HepG2 (cell line): ENCODE measurements around the gene MS4A15. TPM values are rescaled to one million over a fixed set of nuclear protein-coding genes. Genes with fewer than 3 reads are reported as not detected.

ENCODE experiments used
- ATAC-seq: fragments of 200-7000 bp; cut with Tn5 transposase; 3 replicates; pipeline ENCODE4 v1.9.1; 2020; ENCODE audit warnings: mild to moderate bottlenecking, moderate library complexity
- BruUV-seq: library from RNA; stranded (reverse); fragments of 400-500 nt; replicated peaks from 2 replicates; lab custom pipeline; 2021; lab: Mats Ljungman, UMichigan
- CTCF ChIA-PET: fragments of 300-600 bp; formaldehyde crosslinking; extraction: SDS; loops from one replicate; lab custom pipeline; 2021; ENCODE audit warnings: low total read pairs, inconsistent platforms, low intra/inter-chr PET ratio; lab: Yijun Ruan, JAX
- POLR2A ChIA-PET: fragments of 350-600 bp; sonication (Branson Sonifier 250); formaldehyde crosslinking; loops from one replicate; lab custom pipeline; 2020; ENCODE audit warnings: antibody characterized with exemption, inconsistent platforms; lab: Yijun Ruan, JAX
- DNase-seq: peaks from one replicate; pipeline ENCODE4 v3.0.0-alpha.2; 2015; ENCODE audit warnings: low spot score
- FAIRE-seq: peaks from 3 replicates; lab custom pipeline; 2011; peaks lifted over from hg19 to GRCh38; lab: Jason Lieb, UNC
- H2AFZ ChIP-seq: one replicate; pipeline ENCODE4 v1.6.1; 2011; ENCODE audit warnings: low read length, inconsistent platforms
- H3K27ac ChIP-seq: fragments of 300-600 bp; 3 replicates; pipeline ENCODE4 v1.8.0; 2011; ENCODE audit warnings: mixed run types, mild to moderate bottlenecking, mixed read lengths, low read length, inconsistent platforms; ENCODE audit not compliant: insufficient read depth; ENCODE audit errors: extremely low read length
- H3K27me3 ChIP-seq, 2 experiments: fragments of 200-600 bp in 1 of 2; 2 replicates in 1 of 2; 3 replicates in 1 of 2; pipeline versions ENCODE4 v1.6.0 to v1.8.0; 2011; ENCODE audit warnings: low read length in 2 of 2, mild to moderate bottlenecking in 2 of 2, moderate library complexity in 2 of 2, inconsistent platforms in 1 of 2; ENCODE audit not compliant: insufficient read depth in 2 of 2, control insufficient read depth in 1 of 2
- H3K36me3 ChIP-seq, 2 experiments: fragments of 200-600 bp in 1 of 2; replicated peaks in 1 of 2; 2 replicates in 1 of 2; 3 replicates in 1 of 2; pipeline versions ENCODE4 v1.5.1 to v1.8.0; 2011; ENCODE audit warnings: low read length in 2 of 2, inconsistent platforms in 1 of 2; ENCODE audit not compliant: insufficient read depth in 2 of 2, control insufficient read depth in 1 of 2
- H3K4me1 ChIP-seq: 2 replicates; pipeline ENCODE4 v1.5.1; 2012; ENCODE audit warnings: low read length, inconsistent platforms; ENCODE audit not compliant: insufficient read depth
- H3K4me2 ChIP-seq: 2 replicates; pipeline ENCODE4 v1.6.0; 2011; ENCODE audit warnings: low read depth, low read length, inconsistent platforms
- H3K4me3 ChIP-seq, 3 experiments: fragments of 200-600 bp in 1 of 3; sonication (generic), shearing (Covaris generic) in 1 of 3; replicated peaks in 1 of 3; 2 replicates each; pipeline ENCODE4 v1.5.1; 2011 to 2016; ENCODE audit warnings: low read length in 3 of 3, inconsistent platforms in 2 of 3, low read depth in 2 of 3, mild to moderate bottlenecking in 2 of 3, control low read depth in 1 of 3, mixed read lengths in 1 of 3; ENCODE audit not compliant: insufficient read depth in 1 of 3
- H3K79me2 ChIP-seq: one replicate; pipeline ENCODE4 v1.6.1; 2011; ENCODE audit warnings: low read length, inconsistent platforms; ENCODE audit not compliant: insufficient read depth
- H3K9ac ChIP-seq: 2 replicates; pipeline ENCODE4 v1.6.0; 2011; ENCODE audit warnings: mild to moderate bottlenecking, low read depth, low read length, inconsistent platforms; ENCODE audit not compliant: insufficient read depth
- H3K9me3 ChIP-seq: 2 replicates; pipeline ENCODE4 v1.5.1; 2012; ENCODE audit warnings: mild to moderate bottlenecking, low read length
- H4K20me1 ChIP-seq: 2 replicates; pipeline ENCODE4 v1.6.0; 2011; ENCODE audit warnings: inconsistent platforms, mild to moderate bottlenecking, low read length, moderate library complexity; ENCODE audit not compliant: insufficient read depth
- ATF4 ChIP-seq, 2 experiments: fragments of 450-650 bp in 1 of 2; sonication (generic) in 1 of 2; formaldehyde crosslinking; IDR thresholded peaks; 2 replicates each; pipeline versions ENCODE4 v1.5.0 to v1.8.0; 2020 to 2022; ENCODE audit warnings: mild to moderate bottlenecking in 1 of 2, missing genetic modification reagents in 1 of 2
- CC2D1A ChIP-seq: sonication (generic); formaldehyde crosslinking; IDR thresholded peaks from 2 replicates; pipeline ENCODE4 v1.8.1; 2023; ENCODE audit warnings: mild to moderate bottlenecking, missing genetic modification reagents
- FOXK2 ChIP-seq: fragments of 450-650 bp; IDR thresholded peaks from 2 replicates; pipeline ENCODE4 v1.6.1; 2016
- HINFP ChIP-seq: sonication (generic); formaldehyde crosslinking; IDR thresholded peaks from 2 replicates; pipeline ENCODE4 v1.4.0; 2020; ENCODE audit warnings: low read depth, mild to moderate bottlenecking, missing genetic modification reagents
- SIN3A ChIP-seq: IDR thresholded peaks from 2 replicates; pipeline ENCODE4 v1.6.1; 2011; ENCODE audit warnings: low read depth, mild to moderate bottlenecking, control low read depth, low read length, borderline replicate concordance
- SRY ChIP-seq: sonication (generic); formaldehyde crosslinking; IDR thresholded peaks from 2 replicates; pipeline ENCODE4 v1.8.0; 2022; ENCODE audit warnings: mild to moderate bottlenecking, missing genetic modification reagents
- TAF1 ChIP-seq: sonication (generic); formaldehyde crosslinking; IDR thresholded peaks from 2 replicates; pipeline ENCODE4 v1.4.0; 2020; ENCODE audit warnings: missing genetic modification reagents
- ZNF510 ChIP-seq: sonication (generic); formaldehyde crosslinking; IDR thresholded peaks from 2 replicates; pipeline ENCODE4 v1.4.0; 2020; ENCODE audit warnings: low read depth, mild to moderate bottlenecking, missing genetic modification reagents
- ZNF564 ChIP-seq: sonication (generic); formaldehyde crosslinking; IDR thresholded peaks from 2 replicates; pipeline ENCODE4 v1.8.1; 2023; ENCODE audit warnings: mild to moderate bottlenecking, missing genetic modification reagents
- ZNF674 ChIP-seq: sonication (generic); formaldehyde crosslinking; IDR thresholded peaks from 2 replicates; pipeline ENCODE4 v1.5.0; 2020; ENCODE audit warnings: low read depth, mild to moderate bottlenecking, missing genetic modification reagents
- WGBS: methylation state at CpG from one replicate; pipeline ENCODE4 v1.1.6; 2017; ENCODE audit warnings: low lambda C conversion rate; 5-methylcytosine and 5-hydroxymethylcytosine counted together
- in situ Hi-C: cut with HindIII; loops from 2 replicates; pipeline ENCODE4 v1.10.0; 2017; ENCODE audit warnings: low pct_unique_long_range_greater_than_20kb; ENCODE audit not compliant: extremely low pct_ligation_motif_present
- intact Hi-C: fragments of 100-400 bp; cut with micrococcal nuclease; formaldehyde crosslinking; loops from one replicate; pipeline ENCODE4 v1.10.0; 2022; ENCODE audit not compliant: unreplicated experiment
- polyA plus RNA-seq, 8 experiments: library from polyadenylated mRNA; depleted of rRNA in 3 of 8; stranded (reverse) in 7 of 8; unstranded in 1 of 8; fragments of >200 nt; fragmentation: Illumina TruSeq in 4 of 8; extraction: Trizol in 4 of 8; gene quantifications; 2 replicates each; pipeline versions ENCODE4 v1.2.1 to v1.2.3, GENCODE V29; 2011 to 2016; ENCODE audit warnings: low read depth in 4 of 8, missing spikeins in 1 of 8, mixed read lengths in 1 of 8; ENCODE audit not compliant: insufficient read depth in 1 of 8
- total RNA-seq, 5 experiments: library from RNA; depleted of rRNA; stranded (reverse); fragments of >200 nt; fragmentation: Illumina TruSeq; extraction: Trizol; gene quantifications; 2 replicates each; pipeline ENCODE4 v1.2.3, GENCODE V29; 2016; ENCODE audit warnings: low read depth in 1 of 5

The MS4A15 gene
- total and polyA plus RNA-seq, 2 of the 13 experiments (the other 11 are each of a cell fraction or from before 2014, with no cell fraction given): not detected

- no peak for FAIRE-seq
Measured at GRCh38 chr11:60825790-60826189, 69.1 kb downstream of the MS4A15 start.

More at GRCh38 chr11:60825790-60826189, 69.1 kb downstream of the MS4A15 start:
- BruUV-seq: no TSS peak
- Histone ChIP-seq H2AFZ (no peak overlapping the region), H3K79me2 (no peaks in the 10 kb centered on the region), H3K9me3 (no peaks in the 10 kb centered on the region), H4K20me1 (no peaks in the 10 kb centered on the region), H3K36me3 (no peaks in the 10 kb centered on the region), H3K27me3 (peaks cover 0 to 26% of the 10 kb centered on the region in 2 experiments; a peak in 2 of 5 replicates), H3K4me1 (peaks cover 7% of the 10 kb centered on the region), H3K4me3 (no peak overlapping the region), H3K4me2 (no peak overlapping the region), H3K27ac (no peak overlapping the region), H3K9ac (no peak overlapping the region)
- CTCF ChIA-PET: no interaction called here
- ATAC-seq (no peak; the same call in 2 of the 3 replicates), DNase-seq (no peak)
- no CpG with 5 or more reads among the region's 6 CpGs for WGBS
- no peak for TF ChIP-seq SRY (CRISPR knock-in tag)
- TF ChIP-seq ZNF564 (CRISPR knock-in tag): no peak
- no peak for TF ChIP-seq CC2D1A
- TF ChIP-seq SIN3A: no peak
- TF ChIP-seq ZNF674 (CRISPR knock-in tag): no peak
- no peak for TF ChIP-seq ATF4 (CRISPR knock-in tag; IDR thresholded peaks at IDR 0.05)
- TF ChIP-seq TAF1: no peak
- TF ChIP-seq FOXK2: no peak
- no peak for TF ChIP-seq ZNF510
- TF ChIP-seq HINFP (CRISPR knock-in tag): no peak
- POLR2A ChIA-PET: no interaction called here
- in situ Hi-C loops (no loop called here), intact Hi-C loops (no loop called here)

Other genes with a start within 250 kb of the MS4A15 start
- not detected in 2 replicates for gene MS4A13, start 241.5 kb upstream of the MS4A15 start, total RNA-seq (2016; rRNA removed; fragmentation: Illumina TruSeq; extraction: Trizol)
- not detected in 2 replicates for gene MS4A13, start 241.5 kb upstream of the MS4A15 start, polyA plus RNA-seq (2011; rRNA removed)
- gene MS4A8, start 57.3 kb upstream of the MS4A15 start, total RNA-seq (2016; rRNA removed; fragmentation: Illumina TruSeq; extraction: Trizol): not detected in 2 replicates
- gene MS4A8, start 57.3 kb upstream of the MS4A15 start, polyA plus RNA-seq (2011; rRNA removed): not detected in 2 replicates
- gene MS4A18, start 32.1 kb upstream of the MS4A15 start, total RNA-seq (2016; rRNA removed; fragmentation: Illumina TruSeq; extraction: Trizol): not detected in 2 replicates
- gene MS4A18, start 32.1 kb upstream of the MS4A15 start, polyA plus RNA-seq (2011; rRNA removed): not detected in 2 replicates
- gene MS4A10, start 28.5 kb downstream of the MS4A15 start, total RNA-seq (2016; rRNA removed; fragmentation: Illumina TruSeq; extraction: Trizol): not detected in 2 replicates
- not detected in 2 replicates for gene MS4A10, start 28.5 kb downstream of the MS4A15 start, polyA plus RNA-seq (2011; rRNA removed)
- 37.6 and 46.6 TPM in 2 replicates for gene CCDC86, start 85.2 kb downstream of the MS4A15 start, total RNA-seq (2016; rRNA removed; fragmentation: Illumina TruSeq; extraction: Trizol)
- 33.8 and 34.4 TPM in 2 replicates for gene CCDC86, start 85.2 kb downstream of the MS4A15 start, polyA plus RNA-seq (2011; rRNA removed)
- gene PTGDR2, start 99.1 kb downstream of the MS4A15 start, total RNA-seq (2016; rRNA removed; fragmentation: Illumina TruSeq; extraction: Trizol): 1.0 and 2.5 TPM in 2 replicates
- gene PTGDR2, start 99.1 kb downstream of the MS4A15 start, polyA plus RNA-seq (2011; rRNA removed): 1.9 and 2.1 TPM in 2 replicates
- gene ZP1, start 110.7 kb downstream of the MS4A15 start, total RNA-seq (2016; rRNA removed; fragmentation: Illumina TruSeq; extraction: Trizol): not detected in 2 replicates
- gene ZP1, start 110.7 kb downstream of the MS4A15 start, polyA plus RNA-seq (2011; rRNA removed): 0.16 and 0.26 TPM in 2 replicates
- 91.1 and 115 TPM in 2 replicates for gene PRPF19, start 149.7 kb downstream of the MS4A15 start, total RNA-seq (2016; rRNA removed; fragmentation: Illumina TruSeq; extraction: Trizol)
- gene PRPF19, start 149.7 kb downstream of the MS4A15 start, polyA plus RNA-seq (2011; rRNA removed): 25.0 and 27.4 TPM in 2 replicates
- gene TMEM109, start 157.3 kb downstream of the MS4A15 start, total RNA-seq (2016; rRNA removed; fragmentation: Illumina TruSeq; extraction: Trizol): 10.7 and 18.0 TPM in 2 replicates
- 7.7 and 12.2 TPM in 2 replicates for gene TMEM109, start 157.3 kb downstream of the MS4A15 start, polyA plus RNA-seq (2011; rRNA removed)
- 8.4 and 32.9 TPM in 2 replicates for gene TMEM132A, start 167.6 kb downstream of the MS4A15 start, total RNA-seq (2016; rRNA removed; fragmentation: Illumina TruSeq; extraction: Trizol)
- 11.1 and 22.7 TPM in 2 replicates for gene TMEM132A, start 167.6 kb downstream of the MS4A15 start, polyA plus RNA-seq (2011; rRNA removed)
- 0.58 and 0.77 TPM in 2 replicates for gene SLC15A3, start 195.3 kb downstream of the MS4A15 start, total RNA-seq (2016; rRNA removed; fragmentation: Illumina TruSeq; extraction: Trizol)
- gene SLC15A3, start 195.3 kb downstream of the MS4A15 start, polyA plus RNA-seq (2011; rRNA removed): 0.45 and 1.1 TPM in 2 replicates
- gene CD6, start 214.8 kb downstream of the MS4A15 start, total RNA-seq (2016; rRNA removed; fragmentation: Illumina TruSeq; extraction: Trizol): not detected in 2 replicates
- gene CD6, start 214.8 kb downstream of the MS4A15 start, polyA plus RNA-seq (2011; rRNA removed): not detected in 2 replicates